Transverse colon (tissue), 4 donors: ENCODE data around the gene CNTN4. TPM values are rescaled to one million over a fixed set of nuclear protein-coding genes. Genes with fewer than 3 reads are reported as not detected.

Experiments
- DNase-seq: peaks from one replicate; pipeline ENCODE4 v3.0.0-alpha.2; 2019
- H3K27ac ChIP-seq, 4 donors: fragments of 200-600 bp; sonication (generic); 2 replicates each; pipeline ENCODE4 v1.5.1; 2016 to 2018; ENCODE audit warnings: inconsistent platforms in 4 of 4
- H3K27me3 ChIP-seq: fragments of 200-600 bp; sonication (generic); 2 replicates; pipeline ENCODE4 v1.5.1; 2017; ENCODE audit warnings: inconsistent platforms
- H3K36me3 ChIP-seq, 4 donors: fragments of 200-600 bp; sonication (generic); 2 replicates each; pipeline ENCODE4 v1.5.1; 2017 to 2019; ENCODE audit warnings: inconsistent platforms in 4 of 4
- H3K4me1 ChIP-seq, 4 donors: fragments of 200-600 bp; sonication (generic); 2 replicates each; pipeline ENCODE4 v1.5.1; 2017 to 2020; ENCODE audit warnings: inconsistent platforms in 4 of 4
- H3K4me3 ChIP-seq, 4 donors: fragments of 200-600 bp; sonication (generic); 1 replicate in 1 of 4; 2 replicates in 3 of 4; pipeline versions ENCODE4 v1.5.1 to v1.6.1; 2017 to 2019; ENCODE audit warnings: inconsistent platforms in 4 of 4
- H3K9me3 ChIP-seq, 2 donors: fragments of 200-600 bp; sonication (generic); 2 replicates each; pipeline ENCODE4 v1.5.1; 2017 to 2019; ENCODE audit warnings: inconsistent platforms in 2 of 2
- EP300 ChIP-seq: sonication (generic); formaldehyde crosslinking; IDR thresholded peaks from one replicate; pipeline ENCODE4 v1.6.1; 2017; ENCODE audit warnings: antibody characterized with exemption, low read depth
- POLR2A ChIP-seq: fragments of 450-650 bp; IDR thresholded peaks from one replicate; pipeline ENCODE4 v1.6.1; 2016; ENCODE audit warnings: antibody characterized with exemption, mild to moderate bottlenecking, moderate library complexity
- POLR2AphosphoS5 ChIP-seq, 3 donors: sonication (generic); formaldehyde crosslinking; IDR thresholded peaks; one replicate each; pipeline ENCODE4 v1.6.1; 2016; ENCODE audit warnings: antibody characterized with exemption in 3 of 3
- WGBS, 2 donors: methylation state at CpG; one replicate each; pipeline ENCODE4 v1.1.5; 2018; ENCODE audit warnings: low coverage in 1 of 2; 5-methylcytosine and 5-hydroxymethylcytosine counted together
- in situ Hi-C, 4 donors: fragments of 200-750 bp; cut with MboI; loops; one replicate each; pipeline versions ENCODE4 v1.15.0 to v1.15.1; 2017; ENCODE audit warnings: low sequenced_read_pairs in 3 of 4, low pct_ligation_motif_present in 1 of 4, low pct_unique_long_range_greater_than_20kb in 1 of 4
- intact Hi-C: fragments of 100-400 bp; cut with DNase I; formaldehyde crosslinking; loops from one replicate; pipeline ENCODE4 v1.15.1; 2023; ENCODE audit warnings: low total_unique reads
- total RNA-seq, 4 donors: library from RNA; depleted of rRNA; stranded (reverse); fragments of >200 nt; gene quantifications; one replicate each; pipeline ENCODE4 v1.1.0, GENCODE V29; 2016
- TF ChIP-seq, protein P1 (sequence below), 5 experiments: fragments of 200-600 bp in 3 of 5; fragments of 450-650 bp in 2 of 5; sonication (generic) in 3 of 5; IDR thresholded peaks; 1 replicate in 2 of 5; 2 replicates in 3 of 5; pipeline ENCODE4 v1.5.1; 2016 to 2017; ENCODE audit warnings: antibody characterized with exemption in 5 of 5, inconsistent platforms in 3 of 5, mild to moderate bottlenecking in 2 of 5, moderate library complexity in 1 of 5

The CNTN4 gene
- total RNA-seq, 4 donors from 2014 or later, result 17.6 to 49.0 (median 17.8) TPM

DNA sequence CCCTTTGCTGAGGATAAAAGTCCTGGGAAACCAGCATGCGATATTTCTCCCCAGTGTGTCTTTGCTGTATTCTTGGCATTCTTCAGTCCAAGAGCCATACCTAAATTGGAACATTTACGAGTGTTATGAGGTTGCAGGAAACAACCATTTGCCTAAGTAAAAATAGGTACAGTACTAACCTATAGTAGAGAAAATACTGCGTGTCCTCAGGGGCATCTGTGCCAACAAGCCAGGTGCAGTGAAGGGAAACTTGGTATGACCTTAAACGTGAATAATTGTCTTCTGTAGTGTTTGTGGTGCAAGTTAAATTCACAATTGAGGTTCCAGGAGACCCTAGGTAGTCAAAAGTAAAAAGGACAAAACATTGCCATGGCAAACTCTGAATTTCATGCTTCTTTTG, 999.3 kb downstream of the CNTN4 start:
- DNase-seq, result peak; percentile 21
- intact Hi-C loops, result no loop called here
- no peaks in the 10 kb centered on the region for H3K9me3 ChIP-seq
- peak overlapping the region in 1 of 4 donors; percentile 48 for H3K27ac ChIP-seq
- 43 to 56% methylated on average over 4 of the region's 4 CpGs for WGBS, 2 donors
- no peaks in the 10 kb centered on the region for H3K27me3 ChIP-seq
- H3K36me3 ChIP-seq, result no peaks in the 10 kb centered on the region
- H3K4me3 ChIP-seq, result no peak overlapping the region
- no peaks in the 10 kb centered on the region for H3K4me1 ChIP-seq
- in situ Hi-C loops, result no loop called here
- TF ChIP-seq POLR2A, result no peak

DNA sequence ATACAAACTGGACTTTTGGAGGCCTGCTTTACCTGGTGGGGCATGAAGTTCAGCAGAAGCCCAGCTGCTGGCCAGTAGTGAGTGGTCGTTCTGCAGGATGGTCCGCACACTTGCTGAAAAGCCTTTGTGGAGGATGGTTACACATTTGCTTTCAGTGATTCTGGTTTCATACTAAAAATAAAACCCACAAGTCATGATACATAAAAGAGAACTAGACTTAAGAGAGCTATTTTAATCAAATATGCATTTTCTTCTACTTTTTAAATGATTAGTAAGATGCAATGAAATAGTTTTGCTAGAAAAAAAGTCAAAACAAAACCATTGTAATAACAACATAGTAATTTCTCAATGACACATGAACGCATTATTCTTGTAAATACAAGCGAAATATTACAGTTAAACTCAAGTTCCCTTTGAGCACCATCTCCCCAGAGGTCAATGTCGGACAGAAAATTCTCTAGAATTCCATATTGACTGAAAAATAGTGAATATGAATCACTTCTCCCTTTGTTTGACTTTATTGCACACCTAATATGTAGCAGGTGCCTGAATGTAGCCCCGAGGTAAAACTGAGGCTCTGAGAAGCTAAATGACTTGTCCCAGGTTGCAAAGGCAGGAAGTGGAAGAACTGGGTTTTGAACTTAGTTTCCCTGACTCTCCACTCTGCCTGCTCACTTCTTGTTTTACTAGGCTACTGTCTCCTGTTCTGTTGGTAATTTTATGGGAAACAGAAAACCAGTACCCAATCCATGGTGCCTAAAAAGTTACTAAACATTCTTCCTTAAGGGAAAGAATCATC, 1003.2 kb downstream of the CNTN4 start:
- no peak for DNase-seq
- H3K4me1 ChIP-seq, result no peaks in the 10 kb centered on the region
- H3K4me3 ChIP-seq, result no peak overlapping the region
- WGBS, 2 donors, result 67 to 80% methylated on average over 5 to 6 of the region's 6 CpGs
- no peaks in the 10 kb centered on the region for H3K36me3 ChIP-seq
- in situ Hi-C loops, result no loop called here
- H3K9me3 ChIP-seq, result no peaks in the 10 kb centered on the region
- H3K27ac ChIP-seq, result no peak overlapping the region
- H3K27me3 ChIP-seq, result peaks cover 3% of the 10 kb centered on the region
- intact Hi-C loops, result no loop called here
- TF ChIP-seq POLR2AphosphoS5 (IDR thresholded peaks at IDR 0.05) (no peak), EP300 (no peak), POLR2A (no peak)
- TF ChIP-seq, protein P1, sequence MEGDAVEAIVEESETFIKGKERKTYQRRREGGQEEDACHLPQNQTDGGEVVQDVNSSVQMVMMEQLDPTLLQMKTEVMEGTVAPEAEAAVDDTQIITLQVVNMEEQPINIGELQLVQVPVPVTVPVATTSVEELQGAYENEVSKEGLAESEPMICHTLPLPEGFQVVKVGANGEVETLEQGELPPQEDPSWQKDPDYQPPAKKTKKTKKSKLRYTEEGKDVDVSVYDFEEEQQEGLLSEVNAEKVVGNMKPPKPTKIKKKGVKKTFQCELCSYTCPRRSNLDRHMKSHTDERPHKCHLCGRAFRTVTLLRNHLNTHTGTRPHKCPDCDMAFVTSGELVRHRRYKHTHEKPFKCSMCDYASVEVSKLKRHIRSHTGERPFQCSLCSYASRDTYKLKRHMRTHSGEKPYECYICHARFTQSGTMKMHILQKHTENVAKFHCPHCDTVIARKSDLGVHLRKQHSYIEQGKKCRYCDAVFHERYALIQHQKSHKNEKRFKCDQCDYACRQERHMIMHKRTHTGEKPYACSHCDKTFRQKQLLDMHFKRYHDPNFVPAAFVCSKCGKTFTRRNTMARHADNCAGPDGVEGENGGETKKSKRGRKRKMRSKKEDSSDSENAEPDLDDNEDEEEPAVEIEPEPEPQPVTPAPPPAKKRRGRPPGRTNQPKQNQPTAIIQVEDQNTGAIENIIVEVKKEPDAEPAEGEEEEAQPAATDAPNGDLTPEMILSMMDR (IDR thresholded peaks at IDR 0.05), result no peak

DNA sequence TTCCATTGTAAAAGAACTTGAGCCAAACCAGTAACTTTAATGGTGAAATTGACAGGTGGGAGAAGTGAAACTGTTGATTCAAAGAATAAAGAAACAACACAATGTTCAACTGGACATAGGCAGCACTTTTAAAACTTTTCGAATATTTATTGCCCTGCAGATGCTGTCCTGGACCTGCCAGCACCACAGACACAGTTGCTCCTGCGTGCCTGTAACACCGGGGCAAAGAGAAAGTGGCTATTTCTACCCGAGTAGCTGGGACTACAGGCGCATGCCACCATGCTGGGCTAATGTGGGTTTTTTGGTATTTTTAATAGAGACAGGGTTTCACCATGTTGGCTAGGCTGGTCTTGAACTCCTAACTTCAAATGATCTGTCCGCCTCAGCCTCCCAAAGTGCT, 1004.1 kb downstream of the CNTN4 start:
- Histone ChIP-seq H3K9me3 (no peaks in the 10 kb centered on the region), H3K27me3 (peaks cover 3% of the 10 kb centered on the region), H3K27ac (no peak overlapping the region), H3K4me3 (no peak overlapping the region), H3K36me3 (no peaks in the 10 kb centered on the region), H3K4me1 (no peaks in the 10 kb centered on the region)
- TF ChIP-seq EP300 (no peak), POLR2AphosphoS5 (IDR thresholded peaks at IDR 0.05) (no peak), POLR2A (no peak)
- TF ChIP-seq, protein P1 (IDR thresholded peaks at IDR 0.05), result no peak
- intact Hi-C loops, result no loop called here
- WGBS, 2 donors, result 77 to 79% methylated on average over 2 to 6 of the region's 6 CpGs
- in situ Hi-C loops, result no loop called here
- DNase-seq, result no peak

DNA sequence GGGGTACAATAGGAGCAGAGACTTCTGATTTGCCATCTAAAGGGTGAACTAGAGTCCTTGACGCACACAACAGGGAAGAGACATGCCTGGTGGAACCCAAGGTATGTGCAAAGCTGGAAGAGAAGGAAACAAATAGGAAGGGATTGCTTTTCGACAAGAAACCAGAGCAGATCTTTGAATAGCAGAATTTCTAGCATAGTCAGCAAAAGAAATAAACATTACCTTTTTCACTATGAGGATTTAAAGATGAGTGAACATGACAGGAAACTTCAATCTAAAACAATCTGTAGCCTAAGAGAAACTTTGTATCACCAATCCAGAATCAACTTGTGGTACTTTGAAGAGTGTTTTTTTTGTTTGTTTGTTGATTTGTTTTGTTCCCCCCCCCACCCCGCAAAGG, 1006.6 kb downstream of the CNTN4 start:
- no peak overlapping the region for H3K4me3 ChIP-seq
- DNase-seq, result no peak
- H3K27me3 ChIP-seq, result peaks cover 3% of the 10 kb centered on the region
- TF ChIP-seq POLR2A (no peak), EP300 (no peak), POLR2AphosphoS5 (IDR thresholded peaks at IDR 0.05) (no peak)
- TF ChIP-seq, protein P1 (IDR thresholded peaks at IDR 0.05), result no peak
- H3K36me3 ChIP-seq, result no peaks in the 10 kb centered on the region
- H3K27ac ChIP-seq, result no peak overlapping the region
- 93 to 95% methylated on average over 3 of the region's 3 CpGs for WGBS, 2 donors
- no peaks in the 10 kb centered on the region for H3K9me3 ChIP-seq
- no peaks in the 10 kb centered on the region for H3K4me1 ChIP-seq
- in situ Hi-C loops (no loop called here), intact Hi-C loops (no loop called here)
